ENCODE measurements around the gene TICRR.

TICRR gene

DNA sequence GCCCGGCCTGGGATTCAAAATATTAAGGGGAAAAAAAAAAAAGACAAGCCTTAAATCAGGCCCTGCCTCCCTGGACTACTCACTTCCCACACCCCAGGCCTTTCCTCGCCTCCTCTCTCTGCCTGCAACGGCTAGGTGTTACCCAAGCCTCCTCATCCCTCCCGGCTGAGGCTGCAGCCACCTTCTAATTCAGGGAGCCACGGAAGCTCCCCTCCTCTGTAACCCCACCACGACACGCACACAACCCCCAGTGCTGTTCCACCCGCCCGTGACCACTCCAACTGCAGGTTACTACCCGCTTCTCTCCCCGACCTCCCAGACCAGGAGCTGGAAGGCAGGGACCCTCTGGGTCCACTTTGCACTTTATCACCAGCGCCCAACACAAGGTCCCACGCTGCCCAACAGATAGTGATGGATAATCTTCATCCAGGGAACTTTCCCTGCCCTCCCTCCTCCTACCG lies 79.1 kb downstream of the TICRR start:
- DNase-seq = no peak

DNA sequence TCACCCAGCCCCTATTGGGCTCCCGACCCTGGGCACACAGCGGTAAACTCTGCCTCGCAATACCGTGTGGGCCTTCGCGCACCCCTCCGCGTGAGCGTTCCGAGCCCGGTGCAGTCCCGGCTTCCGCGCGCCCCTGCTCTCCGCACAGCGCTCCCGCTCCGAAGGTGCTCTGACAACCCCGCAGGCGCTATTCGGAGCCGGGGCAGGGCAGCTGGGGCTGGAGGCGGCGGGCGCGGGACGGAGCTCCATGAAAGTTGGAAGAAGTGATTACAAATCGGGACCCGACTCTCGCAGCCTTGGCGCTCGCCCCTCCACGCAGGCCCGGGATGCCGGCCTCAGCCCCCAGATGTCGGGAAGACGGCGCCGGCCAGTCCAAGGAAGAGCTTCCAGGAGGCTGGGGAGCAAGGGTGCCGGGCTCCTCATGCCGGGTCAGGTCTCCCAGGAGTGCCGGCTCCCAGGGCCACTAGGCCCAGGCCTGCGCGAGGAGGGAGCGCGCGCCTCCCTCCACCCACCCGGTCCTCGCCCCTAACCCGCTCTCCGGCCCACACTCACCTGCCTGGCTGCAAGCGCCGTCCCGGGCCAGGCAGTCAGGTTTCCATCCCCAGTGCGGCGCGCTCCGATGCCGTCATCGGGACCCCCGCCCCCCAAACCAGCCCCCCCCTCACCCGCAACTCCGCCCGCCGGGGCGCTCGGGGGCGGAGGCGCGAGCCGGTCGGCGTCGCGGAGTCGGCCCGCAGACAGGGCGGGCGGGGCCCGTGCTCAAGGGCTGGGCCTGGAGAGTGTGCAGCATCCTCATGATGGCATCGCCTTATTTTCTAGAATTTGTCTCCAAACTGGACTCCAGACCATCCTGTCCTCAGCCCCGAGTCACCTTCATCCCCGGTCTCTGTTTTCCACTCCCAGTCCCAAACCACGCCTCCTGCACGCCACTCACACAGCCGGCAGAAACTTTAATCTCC lies 79.9 kb downstream of the TICRR start, which contains the start of gene KIF7:
Gene KIF7 (minus strand): TSS at position 621 of the 959 bp plus-strand sequence. CDS start 2,537 bp downstream, outside the sequence.
- peak; percentile 82 for DNase-seq

DNA sequence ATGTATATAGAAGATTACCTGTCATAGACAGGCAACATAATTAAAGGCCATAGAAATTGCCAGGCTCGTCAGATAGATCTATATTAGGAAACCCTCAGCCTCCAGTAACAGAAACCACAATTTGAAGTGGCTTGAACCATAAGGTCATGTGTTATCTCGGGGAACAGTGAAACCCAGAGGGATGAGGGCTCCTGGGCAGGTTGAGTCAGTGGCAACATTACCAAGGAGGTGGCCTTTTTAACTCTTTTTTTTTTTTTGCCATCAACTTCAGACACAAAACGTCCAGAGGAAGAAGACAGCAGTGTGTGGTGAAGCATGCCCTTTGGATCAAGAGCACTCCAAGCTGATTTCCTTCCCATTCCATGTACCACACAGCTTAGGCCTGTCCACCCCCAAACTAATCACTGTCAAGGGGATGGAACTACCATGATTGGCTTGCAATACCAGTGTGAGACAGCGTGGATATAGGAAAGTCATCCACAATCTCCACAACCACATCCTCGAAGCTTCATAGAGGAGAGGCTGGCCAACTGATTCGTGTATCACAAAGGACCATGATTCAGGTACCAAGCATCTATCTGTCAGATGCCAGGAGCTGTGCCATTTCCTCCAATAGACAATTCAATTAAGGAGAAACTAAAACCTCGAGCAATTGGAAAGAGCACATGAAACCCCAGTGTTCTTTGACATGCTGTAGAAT lies 81.0 kb downstream of the TICRR start:
- no peak for DNase-seq

DNA sequence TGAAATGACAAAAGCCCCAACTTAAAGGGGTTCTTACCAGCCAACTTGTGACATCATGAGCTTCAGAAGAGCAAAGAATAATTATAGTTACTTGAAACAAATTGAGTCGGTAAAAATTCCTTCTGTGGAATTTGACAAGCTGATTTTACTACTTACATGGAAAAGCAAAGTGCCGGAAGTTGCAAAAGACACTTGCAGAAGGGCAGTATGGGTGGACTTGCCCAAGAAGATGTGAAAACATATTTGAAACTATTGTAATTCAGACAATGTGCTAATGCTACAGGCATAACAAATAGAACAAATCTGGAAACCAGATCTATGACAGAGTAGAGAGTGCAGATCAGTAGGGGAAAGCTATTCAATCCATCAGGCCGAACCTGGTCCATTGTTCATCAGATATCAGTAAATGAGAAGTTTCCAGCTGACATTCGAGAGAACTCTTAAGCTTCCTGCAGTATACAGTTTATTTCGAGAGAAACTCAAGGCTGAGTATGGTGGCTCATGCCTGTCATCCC lies 82.5 kb downstream of the TICRR start:
- no peak for DNase-seq

DNA sequence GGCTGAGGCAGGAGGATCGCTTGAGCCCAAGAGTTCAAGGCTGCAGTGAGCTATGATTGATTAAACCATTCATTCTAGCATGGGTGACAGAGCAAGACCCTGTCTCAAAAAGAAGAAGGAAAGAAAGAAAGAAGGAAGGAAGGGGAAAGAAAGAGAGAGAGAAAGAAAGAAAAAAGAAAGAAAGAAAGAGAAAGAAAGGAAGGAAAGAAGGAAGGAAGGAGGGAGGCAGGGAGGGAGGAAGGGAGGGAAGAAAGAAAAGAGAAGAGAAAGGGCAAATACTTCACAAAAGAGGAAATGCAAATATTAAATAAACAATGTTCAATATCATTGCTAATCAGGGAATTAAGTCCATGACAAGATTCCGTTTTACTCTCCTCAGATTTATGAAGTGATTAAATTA lies 84.0 kb downstream of the TICRR start:
- DNase-seq = no peak

DNA sequence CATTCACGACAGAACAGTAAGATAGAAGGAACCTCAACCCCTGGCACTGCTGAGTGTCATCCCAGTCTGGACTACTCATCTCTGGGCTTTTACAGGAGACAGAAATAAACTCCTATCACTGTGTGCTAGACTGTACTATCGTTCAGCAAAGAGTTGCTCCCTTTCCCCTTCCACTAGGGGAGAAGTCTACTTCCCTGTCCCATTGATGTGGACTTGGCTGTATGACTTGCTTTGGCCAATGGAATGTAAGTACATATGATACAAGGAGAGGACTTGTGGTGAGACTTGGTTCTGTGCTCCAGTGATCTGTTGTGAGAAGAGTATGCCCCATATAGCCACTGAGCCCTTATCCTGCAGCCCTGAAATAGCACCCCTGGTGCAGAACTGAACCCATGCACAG lies 85.3 kb downstream of the TICRR start:
- DNase-seq = no peak

DNA sequence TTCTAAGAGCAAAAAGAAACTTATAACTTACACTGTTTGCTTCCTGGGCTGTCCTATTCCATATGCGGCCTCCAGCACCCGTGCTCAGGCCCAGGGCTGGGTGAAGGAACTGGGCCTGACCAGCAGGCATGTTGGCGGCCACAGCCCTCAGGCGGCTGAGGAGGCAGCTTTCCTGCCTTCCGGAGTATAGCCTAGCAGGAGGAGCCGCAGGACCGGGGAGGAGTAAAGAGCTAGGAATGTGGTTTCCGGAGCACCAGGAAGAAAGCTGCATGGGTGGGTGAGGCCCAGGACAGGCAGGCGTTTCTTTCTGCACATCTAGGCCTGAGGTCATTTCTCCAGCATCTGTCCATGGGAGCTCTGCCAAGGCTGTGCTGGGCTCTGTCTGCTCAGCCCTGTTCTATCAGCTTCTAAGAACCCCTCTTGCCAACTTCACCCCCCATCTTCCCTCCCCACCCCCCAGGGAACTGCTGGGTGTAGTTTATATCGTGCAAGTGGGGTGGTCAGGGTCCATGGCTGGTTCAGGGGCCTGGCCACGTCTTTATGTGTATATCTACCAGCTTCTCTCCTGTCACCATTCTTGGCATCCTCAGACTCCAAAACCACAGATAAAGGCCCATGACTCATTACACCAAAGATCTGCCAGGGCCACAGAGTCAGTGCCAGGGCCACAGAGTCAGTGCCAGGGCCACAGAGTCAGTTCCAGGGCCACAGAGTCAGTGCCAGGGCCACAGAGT lies 87.8 kb downstream of the TICRR start:
- no peak for DNase-seq

DNA sequence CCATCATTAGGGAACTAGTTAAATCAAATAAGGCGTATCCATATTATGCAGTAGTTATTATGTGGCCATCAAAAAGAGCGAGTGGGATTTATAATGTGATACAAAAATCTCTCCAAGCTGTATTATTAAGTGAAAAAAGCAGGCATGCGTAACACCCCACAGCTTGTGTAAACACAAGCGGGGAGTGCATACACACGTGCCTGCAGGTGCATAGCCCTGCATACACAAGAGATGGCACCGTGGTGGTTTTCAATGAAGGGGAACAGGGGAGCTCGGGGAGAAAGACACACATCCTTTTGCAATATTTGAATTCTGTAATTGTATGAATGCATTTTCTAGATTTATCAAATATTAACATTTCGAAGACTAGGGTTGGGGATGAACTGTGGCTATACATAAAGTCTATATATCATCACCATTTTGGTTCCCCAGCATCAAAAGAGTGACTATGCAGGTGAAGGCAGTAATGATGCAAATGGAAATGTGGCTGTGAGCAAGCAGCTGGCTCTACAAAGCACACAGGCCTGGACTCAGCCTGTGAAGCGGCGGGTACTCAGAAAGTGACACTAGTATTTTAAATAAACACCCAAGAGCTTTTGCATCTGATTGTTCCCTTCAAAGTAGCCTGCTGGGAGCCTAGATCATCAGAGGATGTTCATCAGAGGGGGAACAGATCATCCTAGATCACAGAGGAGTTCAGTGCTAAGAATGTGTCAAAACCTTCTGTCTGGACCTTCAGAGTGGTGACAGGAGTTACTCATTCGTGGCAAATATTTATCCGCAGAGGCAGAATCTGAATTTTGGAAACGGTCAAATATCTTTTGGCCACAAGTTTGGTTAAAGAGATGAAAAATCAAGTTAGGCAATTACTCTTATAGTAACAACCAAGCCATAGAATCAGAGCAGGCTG lies 89.4 kb downstream of the TICRR start:
- no peak for DNase-seq

DNA sequence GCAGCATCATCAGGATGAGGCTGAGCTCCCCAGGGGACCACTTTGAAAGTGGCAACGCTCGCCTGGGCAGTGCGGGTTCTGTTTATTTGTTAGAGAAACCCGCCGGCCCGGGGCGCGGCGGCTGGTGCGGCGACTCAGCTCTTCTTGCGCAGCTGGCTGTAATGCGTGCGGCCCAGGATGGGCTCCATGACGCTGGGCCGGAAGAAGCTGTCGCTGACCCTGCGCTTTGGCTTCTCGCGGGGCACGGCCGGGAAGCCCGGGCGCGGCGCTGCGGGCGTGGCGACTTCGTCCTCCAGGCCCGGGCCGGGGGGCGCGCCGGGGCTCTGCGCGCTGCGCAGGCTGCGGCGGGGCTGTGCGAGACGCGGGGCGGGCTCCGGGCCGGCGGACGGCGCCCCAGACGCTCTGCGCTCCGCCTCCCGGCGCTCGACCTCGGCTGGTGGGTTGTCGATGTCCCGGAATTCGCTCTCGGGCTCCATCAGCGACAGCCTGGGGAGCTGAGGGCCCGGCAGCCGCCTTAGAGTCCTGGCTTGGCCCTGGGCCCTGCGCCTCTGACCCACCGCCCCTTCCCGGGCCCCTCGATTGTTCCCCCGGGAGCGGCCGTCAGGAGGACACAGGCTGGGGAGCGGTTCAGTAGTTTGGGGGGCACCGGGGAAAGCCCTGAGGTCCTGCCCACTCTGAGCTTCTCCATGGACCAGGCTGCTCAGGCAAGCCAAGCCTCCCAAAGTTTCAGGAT lies 90.3 kb downstream of the TICRR start:
- peak; percentile 72 for DNase-seq

DNA sequence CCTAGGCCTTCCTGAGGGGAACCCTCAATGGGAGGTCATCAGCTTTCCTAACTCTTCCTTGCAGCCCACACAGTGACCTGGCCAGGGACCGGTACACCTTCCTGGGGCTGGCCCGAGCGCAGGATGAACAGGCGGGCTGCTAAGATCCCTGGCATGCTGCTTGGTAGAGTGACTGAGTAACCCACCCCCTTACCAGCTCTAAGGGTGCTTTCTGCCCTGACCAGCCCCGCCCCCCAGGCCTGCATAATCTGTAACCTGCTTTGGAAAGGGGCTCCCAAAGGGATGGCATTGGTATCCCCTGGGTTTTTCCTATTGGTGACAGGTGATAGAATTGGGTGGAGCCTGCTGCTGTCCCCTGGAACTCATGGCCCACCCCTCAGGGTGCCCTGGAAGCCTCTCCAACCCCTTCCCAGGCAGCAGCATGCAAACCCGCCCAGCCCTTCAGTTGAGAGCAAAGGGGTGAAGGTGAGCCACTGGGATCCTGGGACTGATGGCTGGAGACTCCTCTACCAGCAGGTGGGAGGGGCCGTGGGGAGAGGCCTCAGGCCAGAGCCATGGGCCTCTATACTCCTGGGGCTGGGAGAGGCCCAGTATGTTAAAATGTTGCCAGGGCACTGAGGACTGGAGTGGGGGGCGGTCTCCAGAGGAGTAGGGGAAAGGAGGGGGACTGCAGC lies 91.1 kb downstream of the TICRR start:
- no peak for DNase-seq

DNA sequence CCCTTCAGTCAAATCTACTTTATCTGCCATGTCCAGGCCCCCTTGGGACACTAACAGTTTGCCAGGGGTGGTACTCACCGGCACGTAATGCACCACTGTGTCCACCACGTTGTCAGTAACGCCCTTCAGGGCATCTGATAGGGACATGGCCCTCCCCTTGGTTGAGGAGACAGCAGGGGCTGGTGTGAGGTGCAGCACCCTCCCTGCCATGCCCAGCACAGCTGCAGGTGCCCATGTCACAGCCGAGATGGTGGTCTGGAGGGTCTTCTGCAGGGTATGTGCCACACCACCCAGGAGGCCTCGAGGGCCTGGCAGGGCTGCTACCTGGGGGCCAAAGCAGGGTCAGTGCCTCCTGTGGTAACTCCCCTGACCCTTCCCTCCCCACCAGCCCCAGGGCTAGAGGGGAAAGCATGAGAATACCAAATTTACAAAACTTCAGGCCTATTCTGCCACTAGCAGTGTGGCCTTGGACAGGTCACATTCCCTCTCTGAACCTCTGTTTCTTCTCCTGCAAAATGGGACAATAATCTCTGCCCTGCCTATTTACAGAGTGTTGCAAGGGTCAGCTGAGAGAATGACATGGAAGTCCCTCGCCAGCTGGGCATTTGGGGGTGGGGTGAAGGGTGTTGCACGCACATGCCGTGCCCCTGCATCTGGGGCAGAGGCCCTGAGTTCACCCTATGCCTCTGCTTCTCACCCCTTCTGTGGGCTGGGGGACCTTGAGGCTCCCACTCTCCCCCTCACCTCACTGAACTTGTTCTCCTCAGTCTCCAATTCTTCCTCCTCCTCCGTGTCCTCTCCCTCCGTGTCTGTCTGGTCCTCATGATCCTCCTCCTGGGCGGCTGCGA lies 91.8 kb downstream of the TICRR start:
- DNase-seq = no peak

DNA sequence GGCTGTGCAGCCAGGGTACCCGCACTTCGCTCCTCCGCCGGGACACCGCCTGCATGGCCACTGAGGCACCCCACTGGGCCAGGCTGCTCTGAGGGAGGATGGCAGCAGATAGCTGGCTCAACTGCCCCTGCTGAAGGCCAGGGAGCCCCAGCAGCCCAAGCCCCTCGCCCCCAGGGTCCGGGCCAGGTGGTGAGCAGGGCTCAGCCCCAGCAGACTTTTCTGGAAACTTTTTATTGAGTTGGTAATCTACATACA lies 92.4 kb downstream of the TICRR start:
- DNase-seq = no peak

DNA sequence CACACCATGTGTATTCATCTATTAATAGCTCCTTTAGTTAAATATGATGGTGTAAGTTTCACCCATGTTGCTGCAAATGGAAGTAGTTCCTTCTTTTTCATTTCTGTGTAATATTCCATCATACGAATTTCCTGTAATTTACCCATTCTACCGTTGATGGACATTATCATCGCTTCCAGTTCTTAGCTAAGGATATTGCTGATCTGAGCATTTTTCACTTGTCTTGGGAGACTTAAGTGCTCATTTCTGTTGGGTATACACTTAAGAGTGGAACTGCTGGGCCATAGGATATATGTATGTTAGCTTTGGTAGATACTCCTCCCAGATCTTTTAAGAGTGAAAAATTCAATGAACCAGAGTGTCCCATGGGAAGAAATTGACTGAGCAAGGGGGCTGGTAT lies 92.9 kb downstream of the TICRR start:
- no peak for DNase-seq

DNA sequence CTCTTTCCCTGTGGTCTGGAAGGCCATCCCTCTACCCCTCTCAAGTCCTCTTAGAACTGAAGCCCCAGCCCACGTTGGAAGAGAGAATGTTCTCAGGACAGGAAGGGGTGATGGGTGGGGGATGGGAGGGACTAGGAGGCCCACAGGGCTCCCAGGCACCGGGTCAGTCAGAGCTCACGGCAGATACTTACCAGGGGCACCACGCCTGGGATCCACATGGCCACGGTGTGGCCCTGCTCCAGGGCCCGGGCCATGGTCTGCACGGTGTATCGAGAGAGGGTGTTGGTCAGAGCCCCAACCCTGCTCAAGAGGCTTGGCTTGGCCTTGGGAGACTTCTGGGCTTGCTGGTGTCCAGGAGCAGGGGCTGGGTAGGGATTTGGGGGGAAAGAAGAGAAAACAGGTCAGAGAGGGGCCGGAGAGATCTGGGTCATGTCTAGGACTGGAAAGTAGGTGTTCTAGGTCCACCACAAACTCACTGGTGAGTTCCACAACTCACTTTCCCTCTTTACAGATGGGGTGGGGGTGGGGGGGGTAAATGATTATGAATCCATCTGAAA lies 94.1 kb downstream of the TICRR start:
- no peak for DNase-seq

DNA sequence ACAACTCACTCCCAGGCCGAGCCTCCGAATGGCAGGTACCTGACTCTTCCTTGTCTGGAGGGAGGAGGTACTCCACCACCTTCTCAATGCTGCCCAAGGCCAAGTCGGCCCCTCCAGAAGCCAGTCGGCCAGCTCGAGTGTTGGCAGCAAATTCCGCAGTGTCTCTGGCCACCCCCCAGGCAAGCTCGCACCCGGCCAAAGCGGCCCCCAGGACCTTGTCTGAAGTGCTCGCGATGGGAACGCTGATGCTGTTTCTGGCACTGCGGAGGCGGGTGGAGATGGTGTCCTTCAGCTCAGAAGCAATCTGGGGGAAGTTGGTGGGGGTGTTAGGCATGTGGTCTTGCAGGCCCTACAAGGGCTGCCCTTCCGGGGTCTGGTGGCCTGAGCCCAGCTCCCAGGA lies 94.7 kb downstream of the TICRR start:
- no peak for DNase-seq

DNA sequence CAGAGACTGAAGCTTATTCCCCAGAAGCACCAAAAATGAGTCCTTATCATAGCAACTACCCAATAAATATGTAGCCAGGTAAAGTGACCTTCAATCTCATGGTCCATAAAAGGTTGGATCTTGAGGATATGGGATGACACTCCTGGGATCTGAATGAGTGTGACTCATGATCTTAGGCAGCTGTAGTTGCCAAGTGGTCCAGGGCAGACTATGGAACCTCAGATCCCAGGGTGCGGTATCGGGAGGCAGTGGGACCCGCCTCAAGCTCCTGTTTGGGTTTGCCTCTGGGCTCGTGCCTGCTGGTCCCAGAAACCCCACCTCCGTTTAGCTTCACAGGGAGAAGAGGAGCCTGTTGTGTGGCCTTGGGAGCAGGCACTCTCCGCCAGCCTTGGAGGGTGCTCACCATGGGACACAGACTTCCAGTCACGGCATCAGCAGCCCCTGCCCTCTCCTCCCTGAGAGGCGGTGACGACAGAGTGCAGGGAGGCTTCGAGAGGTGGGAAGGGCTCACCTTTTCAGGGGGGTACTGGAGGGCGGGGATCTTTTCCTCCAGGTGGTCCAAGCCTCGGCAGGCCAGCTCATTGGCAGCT lies 95.8 kb downstream of the TICRR start:
- no peak for DNase-seq

DNA sequence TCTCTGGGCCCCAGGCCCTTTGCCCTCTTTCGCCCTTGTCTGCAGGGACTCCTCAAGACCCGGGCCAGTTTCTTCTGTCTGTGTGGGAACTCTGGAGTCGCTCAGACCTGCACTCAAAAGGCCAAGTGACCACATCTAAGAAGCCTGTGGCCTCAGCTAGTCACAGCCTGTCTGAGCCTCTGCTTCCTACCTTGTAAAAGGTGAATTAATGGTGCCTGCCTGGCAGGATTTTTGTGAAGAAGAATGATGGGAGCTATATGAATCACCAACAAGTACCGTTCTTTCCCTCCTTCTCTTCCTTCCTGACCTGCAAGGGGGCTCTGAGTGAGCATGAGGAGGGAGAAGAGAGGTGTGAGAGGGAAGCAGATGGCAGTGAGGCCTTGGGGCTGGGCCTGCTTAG lies 96.4 kb downstream of the TICRR start:
- no peak for DNase-seq

Measured in right kidney (tissue), 1 donor.